GM23248 (cell line): ENCODE results near the gene MYH7. TPM values are rescaled to one million over a fixed set of nuclear protein-coding genes. Genes with fewer than 3 reads are reported as not detected.
"Not testable (repeated sequence)": the region's sequence is repeated elsewhere in the genome, so short reads cannot be mapped to it uniquely, and the experiment has no call there.

Experiments
- DNase-seq: peaks from one replicate; pipeline ENCODE4 v3.0.0-alpha.2; 2015
- H2AFZ ChIP-seq: fragments of 200-600 bp; sonication (generic); 2 replicates; pipeline ENCODE4 v1.6.1; 2016; ENCODE audit warnings: antibody characterized with exemption
- H3F3A ChIP-seq: fragments of 200-600 bp; sonication (generic); 2 replicates; pipeline ENCODE4 v1.6.1; 2016; ENCODE audit warnings: mild to moderate bottlenecking, antibody characterized with exemption, mixed run types; ENCODE audit not compliant: insufficient read depth
- H3K27ac ChIP-seq: fragments of 200-600 bp; sonication (generic); 2 replicates; pipeline ENCODE4 v1.5.1; 2016; ENCODE audit warnings: mild to moderate bottlenecking
- H3K27me3 ChIP-seq: fragments of 200-600 bp; sonication (generic); replicated peaks from 2 replicates; pipeline ENCODE4 v1.6.1; 2016; ENCODE audit warnings: mild to moderate bottlenecking; ENCODE audit not compliant: insufficient read depth
- H3K36me3 ChIP-seq: fragments of 200-600 bp; sonication (generic); 2 replicates; pipeline ENCODE4 v1.6.1; 2016; ENCODE audit warnings: low read depth, mild to moderate bottlenecking
- H3K4me1 ChIP-seq: fragments of 200-600 bp; sonication (generic); 2 replicates; pipeline ENCODE4 v1.6.1; 2016; ENCODE audit warnings: mild to moderate bottlenecking; ENCODE audit not compliant: insufficient read depth
- H3K4me2 ChIP-seq: fragments of 200-600 bp; sonication (generic); one replicate; pipeline ENCODE4 v1.6.1; 2016; ENCODE audit warnings: mild to moderate bottlenecking; ENCODE audit not compliant: unreplicated experiment
- H3K4me3 ChIP-seq: fragments of 200-600 bp; sonication (generic); 2 replicates; pipeline ENCODE4 v1.5.1; 2016; ENCODE audit warnings: mild to moderate bottlenecking
- H3K79me2 ChIP-seq: fragments of 200-600 bp; sonication (generic); 2 replicates; pipeline ENCODE4 v1.6.1; 2016; ENCODE audit warnings: mild to moderate bottlenecking; ENCODE audit not compliant: insufficient read depth
- H3K9ac ChIP-seq: fragments of 200-600 bp; sonication (generic); 2 replicates; pipeline ENCODE4 v1.6.1; 2016; ENCODE audit warnings: mild to moderate bottlenecking
- H3K9me2 ChIP-seq: fragments of 200-600 bp; sonication (generic); 2 replicates; pipeline ENCODE4 v1.6.1; 2016; ENCODE audit warnings: mixed run types, mild to moderate bottlenecking, moderate library complexity; ENCODE audit not compliant: insufficient read depth
- H3K9me3 ChIP-seq: fragments of 200-600 bp; sonication (generic); one replicate; pipeline ENCODE4 v1.6.1; 2017; ENCODE audit warnings: low read depth
- H4K20me1 ChIP-seq: fragments of 200-600 bp; sonication (generic); 2 replicates; pipeline ENCODE4 v1.6.0; 2016; ENCODE audit not compliant: insufficient read depth
- EZH2 ChIP-seq: fragments of 200-600 bp; sonication (generic); IDR thresholded peaks from 2 replicates; pipeline ENCODE4 v1.6.1; 2018; ENCODE audit warnings: antibody characterized with exemption, mild to moderate bottlenecking; ENCODE audit not compliant: insufficient read depth, poor library complexity, severe bottlenecking
- EZH2phosphoT487 ChIP-seq: fragments of 200-600 bp; sonication (generic); IDR thresholded peaks from 2 replicates; pipeline ENCODE4 v1.6.1; 2018; ENCODE audit warnings: antibody characterized with exemption, moderate library complexity, mild to moderate bottlenecking, low read depth; ENCODE audit not compliant: insufficient read depth
- WGBS, 2 experiments: methylation state at CpG; one replicate each; pipeline ENCODE4 v1.1.6; 2015 to 2017; ENCODE audit warnings: low lambda C conversion rate in 2 of 2, low coverage in 1 of 2; ENCODE audit errors: missing lambda C conversion rate in 2 of 2; 5-methylcytosine and 5-hydroxymethylcytosine counted together
- in situ Hi-C: fragments of 300-500 bp; cut with MboI; formaldehyde crosslinking; loops from 2 replicates; pipeline ENCODE4 v1.15.0; 2020
- polyA plus RNA-seq: library from polyadenylated mRNA; unstranded; fragments of >200 nt; fragmentation: Nextera tagmentation; extraction: Ambion mirVana; gene quantifications from 2 replicates; pipeline ENCODE4 v1.2.1, GENCODE V29; 2016
- total RNA-seq: library from RNA; depleted of rRNA; stranded (reverse); fragments of >200 nt; shearing (Covaris generic); gene quantifications from 2 replicates; pipeline ENCODE4 v1.2.3, GENCODE V29; 2014

MYH7 gene
- total and polyA plus RNA-seq, 2 experiments from 2014 or later, result not detected

DNA sequence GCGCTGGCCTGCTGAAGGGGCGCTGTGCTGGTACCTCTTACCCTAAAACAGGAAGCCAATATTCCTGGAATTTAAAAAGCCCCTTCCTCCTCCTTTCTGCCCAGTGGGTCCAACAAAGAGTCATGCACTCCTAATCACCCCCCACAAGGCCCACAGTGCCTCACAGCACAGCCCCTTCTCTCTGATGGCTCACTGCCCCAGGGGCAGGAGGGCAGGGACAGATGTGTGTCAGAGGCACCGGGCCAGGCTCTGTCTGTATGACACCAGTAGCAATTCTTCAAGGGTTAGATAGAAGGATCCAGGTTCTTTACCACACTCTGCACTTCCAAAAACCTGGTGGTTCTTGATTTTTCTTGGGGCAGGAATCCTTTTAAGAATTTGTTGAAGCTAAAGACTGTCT, 36.3 kb downstream of the MYH7 start:
- Histone ChIP-seq H3F3A (no peaks in the 10 kb centered on the region), H3K9ac (no peak overlapping the region), H3K4me3 (no peak overlapping the region), H3K4me2 (no peak overlapping the region), H2AFZ (no peak overlapping the region), H3K4me1 (no peaks in the 10 kb centered on the region), H3K36me3 (no peaks in the 10 kb centered on the region), H3K9me3 (no peaks in the 10 kb centered on the region), H3K27ac (no peak overlapping the region), H3K9me2 (no peaks in the 10 kb centered on the region), H3K79me2 (no peaks in the 10 kb centered on the region), H4K20me1 (no peaks in the 10 kb centered on the region), H3K27me3 (peaks cover 16% of the 10 kb centered on the region; the same call in 1 of the 2 replicates)
- in situ Hi-C loops, result no loop called here
- DNase-seq, result no peak
- TF ChIP-seq EZH2 (no peak), EZH2phosphoT487 (no peak)
- 75 to 82% methylated on average over 3 of the region's 3 CpGs for WGBS, 2 experiments

DNA sequence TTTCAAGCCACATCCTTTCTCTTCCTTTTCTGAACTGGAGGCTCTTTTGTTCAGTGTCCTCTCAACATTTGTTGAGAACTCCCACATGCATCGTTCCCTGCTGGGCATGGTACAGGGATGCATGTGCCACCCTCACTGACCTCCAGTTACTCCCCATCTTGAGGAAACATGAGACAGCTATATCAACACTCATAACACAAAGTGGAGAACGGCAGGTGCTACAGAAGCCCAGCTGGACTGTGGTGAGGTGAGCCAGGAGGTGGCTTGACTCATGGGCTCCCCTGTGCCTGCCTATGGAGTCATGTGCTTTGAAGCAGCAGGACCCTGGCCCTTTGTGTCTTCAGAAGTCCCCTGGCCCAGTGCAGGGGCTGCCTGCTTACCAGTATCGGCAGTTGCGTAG, 37.1 kb downstream of the MYH7 start:
- WGBS, 2 experiments, result 65 to 69% methylated on average over 4 of the region's 4 CpGs
- H3K4me1 ChIP-seq, result no peaks in the 10 kb centered on the region
- no peaks in the 10 kb centered on the region for H3K9me2 ChIP-seq
- H2AFZ ChIP-seq, result no peak overlapping the region
- H3K9me3 ChIP-seq, result no peaks in the 10 kb centered on the region
- peaks cover 12% of the 10 kb centered on the region; the same call in 1 of the 2 replicates for H3K27me3 ChIP-seq
- no peak overlapping the region for H3K4me3 ChIP-seq
- no peak for DNase-seq
- H3K36me3 ChIP-seq, result no peaks in the 10 kb centered on the region
- in situ Hi-C loops, result no loop called here
- H3K27ac ChIP-seq, result no peak overlapping the region
- no peak for TF ChIP-seq EZH2phosphoT487
- TF ChIP-seq EZH2, result no peak
- H4K20me1 ChIP-seq, result no peaks in the 10 kb centered on the region
- H3F3A ChIP-seq, result no peaks in the 10 kb centered on the region
- H3K79me2 ChIP-seq, result no peaks in the 10 kb centered on the region
- H3K9ac ChIP-seq, result no peak overlapping the region
- no peak overlapping the region for H3K4me2 ChIP-seq

DNA sequence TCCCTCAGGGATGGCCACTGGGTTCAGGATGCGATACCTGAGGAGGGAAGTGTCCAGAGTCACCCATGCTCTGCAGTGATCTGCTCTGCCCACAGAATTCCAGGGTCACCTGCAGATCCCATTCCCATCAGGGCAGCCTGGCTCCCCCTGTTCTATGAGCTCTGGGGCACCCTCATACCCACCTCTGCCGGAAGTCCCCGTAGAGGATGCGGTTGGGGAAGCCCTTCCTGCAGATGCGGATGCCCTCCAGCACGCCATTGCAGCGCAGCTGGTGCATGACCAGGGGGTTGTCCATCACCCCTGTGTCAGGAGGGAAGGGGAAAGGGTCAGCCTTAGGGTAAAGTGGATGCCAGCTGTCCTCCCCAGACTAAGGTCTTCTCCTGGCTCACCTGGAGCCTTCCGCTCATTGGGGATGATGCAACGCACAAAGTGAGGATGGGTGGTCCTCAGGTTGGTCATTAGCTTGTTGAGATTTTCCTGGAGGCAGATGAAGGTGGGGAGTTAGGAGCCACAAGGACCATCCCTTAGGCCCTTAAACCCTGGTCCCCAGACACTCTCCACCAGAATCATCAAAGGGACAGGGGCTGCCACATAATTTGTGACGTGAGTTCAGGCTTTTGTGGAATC, 38.6 kb downstream of the MYH7 start:
- H3K9ac ChIP-seq, result no peak overlapping the region
- no peaks in the 10 kb centered on the region for H3K9me3 ChIP-seq
- peaks cover 13% of the 10 kb centered on the region; the same call in 1 of the 2 replicates for H3K27me3 ChIP-seq
- H3K4me2 ChIP-seq, result no peak overlapping the region
- H3F3A ChIP-seq, result no peaks in the 10 kb centered on the region
- no peaks in the 10 kb centered on the region for H4K20me1 ChIP-seq
- H2AFZ ChIP-seq, result no peak overlapping the region
- no peaks in the 10 kb centered on the region for H3K9me2 ChIP-seq
- TF ChIP-seq EZH2 (no peak), EZH2phosphoT487 (no peak)
- no peaks in the 10 kb centered on the region for H3K4me1 ChIP-seq
- WGBS, 2 experiments, result 79 to 81% methylated on average over 10 of the region's 10 CpGs
- no peaks in the 10 kb centered on the region for H3K79me2 ChIP-seq
- H3K4me3 ChIP-seq, result no peak overlapping the region
- no peaks in the 10 kb centered on the region for H3K36me3 ChIP-seq
- no peak overlapping the region for H3K27ac ChIP-seq
- in situ Hi-C loops, result no loop called here
- DNase-seq, result no peak

DNA sequence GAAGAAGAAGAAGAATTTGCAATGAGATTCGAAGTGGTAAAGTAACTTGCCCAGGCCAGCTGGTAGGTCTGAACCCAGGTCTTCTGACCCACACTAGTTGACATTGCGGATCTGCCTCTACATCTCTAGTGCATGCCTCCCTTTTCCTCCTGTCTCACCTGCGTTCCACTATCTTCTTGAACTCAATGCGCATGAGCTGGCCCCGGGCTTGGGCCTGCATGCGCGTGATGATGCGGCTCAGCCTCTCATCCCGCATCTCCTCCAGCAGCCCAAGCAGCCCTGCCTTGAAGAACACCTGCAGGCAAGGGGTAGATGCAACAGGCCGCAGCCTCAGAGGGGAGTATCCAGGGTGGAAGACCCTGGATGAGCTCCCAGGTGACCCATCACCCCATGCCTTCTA, 39.3 kb downstream of the MYH7 start:
- Histone ChIP-seq H3K4me2 (no peak overlapping the region), H3K9me2 (no peaks in the 10 kb centered on the region), H2AFZ (no peak overlapping the region), H4K20me1 (no peaks in the 10 kb centered on the region), H3K9ac (no peak overlapping the region), H3K79me2 (no peaks in the 10 kb centered on the region), H3K4me1 (no peaks in the 10 kb centered on the region), H3K4me3 (no peak overlapping the region), H3F3A (no peaks in the 10 kb centered on the region), H3K27ac (no peak overlapping the region), H3K9me3 (no peaks in the 10 kb centered on the region), H3K36me3 (no peaks in the 10 kb centered on the region), H3K27me3 (peaks cover 16% of the 10 kb centered on the region)
- no peak for TF ChIP-seq EZH2
- no peak for TF ChIP-seq EZH2phosphoT487
- in situ Hi-C loops, result no loop called here
- 61 to 68% methylated on average over 10 of the region's 10 CpGs for WGBS, 2 experiments
- DNase-seq, result no peak

DNA sequence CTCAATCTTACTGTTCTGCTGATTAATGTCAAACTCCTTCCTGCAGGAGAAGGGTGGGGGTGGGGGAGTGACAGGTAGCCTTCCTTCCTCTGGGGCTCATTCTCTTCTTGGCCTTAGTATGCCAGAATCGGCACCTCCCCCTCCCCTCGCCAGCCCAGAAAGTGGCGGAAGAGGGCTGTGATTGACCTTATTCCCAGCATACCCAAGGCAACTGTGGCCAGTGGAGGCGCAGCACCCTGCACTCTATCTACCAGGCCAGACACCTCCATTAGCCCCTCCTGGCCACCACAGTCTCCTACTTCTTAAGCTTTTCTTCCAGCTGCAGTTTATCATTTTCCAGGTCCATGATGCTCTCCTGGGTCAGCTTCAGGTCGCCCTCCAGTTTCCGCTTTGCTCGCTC, 42.8 kb downstream of the MYH7 start:
- no peak for TF ChIP-seq EZH2
- no peak for TF ChIP-seq EZH2phosphoT487
- Histone ChIP-seq H2AFZ (no peak overlapping the region), H4K20me1 (no peaks in the 10 kb centered on the region), H3K4me3 (no peak overlapping the region), H3F3A (no peaks in the 10 kb centered on the region), H3K4me1 (no peaks in the 10 kb centered on the region), H3K9me2 (no peaks in the 10 kb centered on the region), H3K4me2 (no peak overlapping the region), H3K79me2 (no peaks in the 10 kb centered on the region), H3K27ac (no peak overlapping the region), H3K27me3 (peaks cover 24% of the 10 kb centered on the region), H3K9ac (no peak overlapping the region), H3K9me3 (no peaks in the 10 kb centered on the region), H3K36me3 (no peaks in the 10 kb centered on the region)
- 58 to 59% methylated on average over 7 of the region's 7 CpGs for WGBS, 2 experiments
- in situ Hi-C loops, result no loop called here
- DNase-seq, result no peak

DNA sequence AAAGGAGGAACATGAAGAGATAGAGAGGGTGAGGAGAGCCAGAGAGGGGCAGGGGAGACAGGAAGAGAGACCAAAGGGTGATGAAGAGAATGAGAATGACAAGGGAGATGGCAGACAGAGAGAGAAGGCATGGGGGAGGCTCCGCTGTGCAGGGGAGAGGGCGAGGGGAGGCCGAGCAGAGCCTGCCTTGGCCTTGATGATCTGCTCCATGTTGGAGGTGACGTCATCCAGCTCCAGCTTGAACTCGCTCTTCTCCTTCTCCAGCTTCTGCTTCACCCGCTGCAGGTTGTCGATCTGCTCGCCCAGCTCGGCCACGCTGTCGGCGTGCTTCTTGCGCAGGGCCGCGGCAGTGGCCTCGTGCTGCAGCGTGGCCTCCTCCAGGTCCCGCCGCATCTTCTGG, 45.6 kb downstream of the MYH7 start:
- H2AFZ ChIP-seq, H3K27ac ChIP-seq, H3K4me2 ChIP-seq, in situ Hi-C loops, H3K4me3 ChIP-seq, H3K4me1 ChIP-seq, H4K20me1 ChIP-seq, DNase-seq, H3K36me3 ChIP-seq, H3K9me3 ChIP-seq, H3K9ac ChIP-seq, H3K79me2 ChIP-seq, H3K9me2 ChIP-seq, H3F3A ChIP-seq: not testable (repeated sequence)
- H3K27me3 ChIP-seq, result peaks cover 37% of the 10 kb centered on the region
- WGBS, 2 experiments, result 56 to 57% methylated on average over 3 to 5 of the region's 19 CpGs
